SIG-M5 treated with dmso at 0.1 percent for 504 hours (cell line): ENCODE results near the gene CLDN6.
A peak's percentile ranks its signal among the peaks of the same experiment; 100 is the strongest.

Source experiments
- DNase-seq: peaks from one replicate; lab custom pipeline; 2025; ENCODE audit not compliant: unreplicated experiment; lab: John Stamatoyannopoulos, UW

The CLDN6 gene

GRCh38 chr16:2990891-2991290, 27.1 kb downstream of the CLDN6 start:
- DNase-seq = no peak

- no peak for DNase-seq
These were observed 29.3 kb downstream of the CLDN6 start for GRCh38 chr16:2988590-2989099.

- DNase-seq = no peak
These were observed 30.1 kb downstream of the CLDN6 start for GRCh38 chr16:2987833-2988232.

GRCh38 chr16:2987286-2987685, 30.7 kb downstream of the CLDN6 start:
- no peak for DNase-seq

- DNase-seq = no peak
These were observed 31.3 kb downstream of the CLDN6 start for GRCh38 chr16:2986623-2987188.

- no peak for DNase-seq
These were observed 32.1 kb downstream of the CLDN6 start for GRCh38 chr16:2985893-2986355.

GRCh38 chr16:2985462-2985861, 32.5 kb downstream of the CLDN6 start:
- DNase-seq = no peak

GRCh38 chr16:2983706-2984136, 34.3 kb downstream of the CLDN6 start:
- peak; percentile 67 for DNase-seq

- no peak for DNase-seq
These were observed 35.6 kb downstream of the CLDN6 start for GRCh38 chr16:2982402-2982801.

- DNase-seq = no peak
These were observed 36.1 kb downstream of the CLDN6 start for GRCh38 chr16:2981899-2982250.

- no peak for DNase-seq
These were observed 36.6 kb downstream of the CLDN6 start for GRCh38 chr16:2981177-2981898.

GRCh38 chr16:2980227-2981176, 37.5 kb downstream of the CLDN6 start, which contains the start of gene PKMYT1:
PKMYT1 (minus strand) TSS chr16:2980446; CDS start chr16:2979657, 789 bp downstream.
- peak; percentile 79 for DNase-seq

GRCh38 chr16:2979669-2980226, 38.2 kb downstream of the CLDN6 start:
- DNase-seq = no peak

GRCh38 chr16:2977440-2977839, 40.5 kb downstream of the CLDN6 start:
- DNase-seq = no peak

GRCh38 chr16:2976673-2977072, 41.3 kb downstream of the CLDN6 start:
- DNase-seq = no peak

GRCh38 chr16:2976201-2976600, 41.8 kb downstream of the CLDN6 start:
- no peak for DNase-seq

GRCh38 chr16:2975161-2975795, 42.7 kb downstream of the CLDN6 start:
- DNase-seq = no peak

GRCh38 chr16:2974319-2975056, 43.5 kb downstream of the CLDN6 start:
- DNase-seq = no peak

- no peak for DNase-seq
These were observed 44.2 kb downstream of the CLDN6 start for GRCh38 chr16:2973605-2974318.
